ENCODE results near the gene CDH6. TPM values are rescaled to one million over a fixed set of nuclear protein-coding genes. Genes with fewer than 3 reads are reported as not detected.
"Not testable (repeated sequence)": the region's sequence is repeated elsewhere in the genome, so short reads cannot be mapped to it uniquely, and the experiment has no call there.

Gene CDH6
- total RNA-seq, 1 experiment from 2014 or later = 0.12 TPM

DNA sequence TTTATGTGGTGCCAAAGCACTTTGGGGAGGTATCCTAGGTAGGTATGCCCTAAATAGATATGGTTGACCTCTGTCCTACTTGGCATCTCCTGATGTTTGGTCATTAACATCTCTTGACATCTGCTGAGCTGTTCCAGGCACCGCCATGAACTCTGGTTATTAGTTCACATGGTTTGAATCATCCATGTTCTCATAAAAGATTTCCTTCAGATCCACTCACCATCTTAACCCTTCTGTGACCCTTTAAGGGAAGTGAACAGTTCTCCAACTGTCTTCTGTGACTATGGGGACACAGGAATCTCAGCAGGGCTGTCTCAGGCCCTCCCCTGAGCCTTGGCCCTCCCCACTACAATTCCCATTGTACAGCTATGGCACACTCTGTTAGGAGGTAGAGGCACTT lies 167.7 kb downstream of the CDH6 start:
- CTCF ChIA-PET = no interaction called here
- H2AFZ ChIP-seq (ENCODE audit: low read depth, low read length, poor library complexity, severe bottlenecking) = no peak overlapping the region
- no peak overlapping the region for H3K4me2 ChIP-seq (ENCODE audit: low read length)
- no peak overlapping the region for H3K9ac ChIP-seq (ENCODE audit: low read length)
- no peak for DNase-seq (ENCODE audit: low read depth, low spot score)
- ATAC-seq = no peak
- no peaks in the 10 kb centered on the region for H3K9me3 ChIP-seq (ENCODE audit: control insufficient read depth in 1 of 2, insufficient read depth in 1 of 2, low read depth in 1 of 2, low read length in 2 of 2)
- H3K4me3 ChIP-seq (replicated peaks in 1 of 2; ENCODE audit: low read depth in 1 of 2, low read length in 2 of 2) = no peak overlapping the region
- RAD21 ChIA-PET (ENCODE audit: low non-redundant PET in 1 of 2, low total read pairs in 2 of 2, uncharacterized antibody in 2 of 2, unreplicated experiment in 2 of 2) = no interaction called here
- no peak overlapping the region for H3K27ac ChIP-seq (ENCODE audit: low read depth, low read length)
- no peaks in the 10 kb centered on the region for H3K9me2 ChIP-seq (ENCODE audit: insufficient read depth)
- H3K27me3 ChIP-seq (ENCODE audit: insufficient read depth, low read length) = no peaks in the 10 kb centered on the region
- BruUV-seq (replicated peaks) = no TSS peak
- H3K79me2 ChIP-seq (ENCODE audit: insufficient read depth, low read length) = no peaks in the 10 kb centered on the region
- H3K4me1 ChIP-seq (ENCODE audit: control insufficient read depth in 1 of 2, insufficient read depth in 2 of 2, low read length in 2 of 2) = no peaks in the 10 kb centered on the region
- H4K20me1 ChIP-seq (ENCODE audit: insufficient read depth) = no peaks in the 10 kb centered on the region
- POLR2A ChIA-PET = interaction anchor here (0.7 kb wide), 1 partner anchor 13 kb away, joined by 3 read pairs; no protein-coding TSS in a partner anchor
- no peaks in the 10 kb centered on the region for H3K36me3 ChIP-seq (ENCODE audit: control insufficient read depth in 1 of 2, insufficient read depth in 2 of 2, low read length in 2 of 2)
- intact Hi-C loops (cut with micrococcal nuclease) = no loop called here
- TF ChIP-seq, protein P1, sequence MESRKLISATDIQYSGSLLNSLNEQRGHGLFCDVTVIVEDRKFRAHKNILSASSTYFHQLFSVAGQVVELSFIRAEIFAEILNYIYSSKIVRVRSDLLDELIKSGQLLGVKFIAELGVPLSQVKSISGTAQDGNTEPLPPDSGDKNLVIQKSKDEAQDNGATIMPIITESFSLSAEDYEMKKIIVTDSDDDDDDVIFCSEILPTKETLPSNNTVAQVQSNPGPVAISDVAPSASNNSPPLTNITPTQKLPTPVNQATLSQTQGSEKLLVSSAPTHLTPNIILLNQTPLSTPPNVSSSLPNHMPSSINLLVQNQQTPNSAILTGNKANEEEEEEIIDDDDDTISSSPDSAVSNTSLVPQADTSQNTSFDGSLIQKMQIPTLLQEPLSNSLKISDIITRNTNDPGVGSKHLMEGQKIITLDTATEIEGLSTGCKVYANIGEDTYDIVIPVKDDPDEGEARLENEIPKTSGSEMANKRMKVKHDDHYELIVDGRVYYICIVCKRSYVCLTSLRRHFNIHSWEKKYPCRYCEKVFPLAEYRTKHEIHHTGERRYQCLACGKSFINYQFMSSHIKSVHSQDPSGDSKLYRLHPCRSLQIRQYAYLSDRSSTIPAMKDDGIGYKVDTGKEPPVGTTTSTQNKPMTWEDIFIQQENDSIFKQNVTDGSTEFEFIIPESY (IDR thresholded peaks at IDR 0.05; ENCODE audit: extremely low read depth, insufficient replicate concordance, low read length) = no peak
- TF ChIP-seq JUND (IDR thresholded peaks at IDR 0.05) = no peak
- TF ChIP-seq SRF (IDR thresholded peaks at IDR 0.05; ENCODE audit: low read depth) = no peak
- TF ChIP-seq CEBPB (IDR thresholded peaks at IDR 0.05; ENCODE audit: low read depth) = no peak
- TF ChIP-seq FOSL1 (IDR thresholded peaks at IDR 0.05; ENCODE audit: low read depth) = no peak
- no peak for TF ChIP-seq EZH2 (IDR thresholded peaks at IDR 0.05)

DNA sequence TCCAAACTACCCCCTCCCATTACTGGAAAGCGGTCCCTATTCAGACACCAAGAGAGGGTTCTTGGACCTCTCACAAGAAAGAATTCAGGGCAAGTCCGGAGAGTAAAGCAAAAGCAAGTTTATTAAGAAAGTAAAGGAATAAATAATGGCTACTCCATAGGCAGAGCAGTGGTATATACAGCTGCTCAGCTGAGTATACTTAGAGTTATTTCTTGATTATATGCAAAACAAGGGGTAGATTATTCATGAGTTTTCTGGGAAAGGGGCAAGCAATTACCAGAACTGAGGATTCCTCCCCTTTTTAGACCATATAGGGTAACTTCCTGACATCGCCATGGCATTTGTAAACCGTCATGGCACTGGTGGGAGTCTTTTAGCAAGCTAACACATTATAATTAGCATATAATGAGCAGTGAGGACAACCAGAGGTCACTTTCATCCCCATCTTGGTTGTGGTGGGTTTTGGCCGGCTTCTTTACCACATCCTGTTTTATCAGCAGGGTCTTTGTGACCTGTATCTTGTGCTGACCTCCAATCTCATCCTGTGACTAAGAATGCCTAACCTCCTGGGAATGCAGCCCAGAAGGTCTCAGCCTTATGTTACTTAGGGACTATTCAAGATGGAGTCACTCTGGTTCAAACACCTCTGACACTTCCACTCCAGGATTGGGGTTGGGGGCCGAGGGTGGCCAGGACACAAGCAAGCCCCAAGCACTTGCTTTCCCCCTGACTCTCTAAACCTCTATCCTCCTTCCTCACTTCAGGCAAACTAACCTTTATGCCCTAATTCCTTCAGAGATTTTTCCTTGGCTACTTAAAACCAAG lies 168.4 kb downstream of the CDH6 start:
- H3K27ac ChIP-seq (ENCODE audit: low read depth, low read length); H3K4me1 ChIP-seq (ENCODE audit: control insufficient read depth in 1 of 2, insufficient read depth in 2 of 2, low read length in 2 of 2); H3K9me3 ChIP-seq (ENCODE audit: control insufficient read depth in 1 of 2, insufficient read depth in 1 of 2, low read depth in 1 of 2, low read length in 2 of 2); H3K79me2 ChIP-seq (ENCODE audit: insufficient read depth, low read length); CTCF ChIA-PET; POLR2A ChIA-PET; H3K9ac ChIP-seq (ENCODE audit: low read length); H3K36me3 ChIP-seq (ENCODE audit: control insufficient read depth in 1 of 2, insufficient read depth in 2 of 2, low read length in 2 of 2); H3K4me3 ChIP-seq (replicated peaks in 1 of 2; ENCODE audit: low read depth in 1 of 2, low read length in 2 of 2); H4K20me1 ChIP-seq (ENCODE audit: insufficient read depth); RAD21 ChIA-PET (ENCODE audit: low non-redundant PET in 1 of 2, low total read pairs in 2 of 2, uncharacterized antibody in 2 of 2, unreplicated experiment in 2 of 2); H2AFZ ChIP-seq (ENCODE audit: low read depth, low read length, poor library complexity, severe bottlenecking); H3K4me2 ChIP-seq (ENCODE audit: low read length); ATAC-seq; intact Hi-C loops (cut with micrococcal nuclease); H3K27me3 ChIP-seq (ENCODE audit: insufficient read depth, low read length); DNase-seq (ENCODE audit: low read depth, low spot score); BruUV-seq (replicated peaks); H3K9me2 ChIP-seq (ENCODE audit: insufficient read depth): not testable (repeated sequence)
